GM20000 (cell line): ENCODE results near the gene ATP4B.

Experiments
- DNase-seq: peaks from one replicate; pipeline ENCODE4 v3.0.0; 2012; ENCODE audit warnings: low spot score
- CTCF ChIP-seq: IDR thresholded peaks from 2 replicates; pipeline ENCODE4 v1.5.1; 2012; ENCODE audit warnings: mild to moderate bottlenecking, control low read depth; ENCODE audit errors: extremely low read depth, missing control alignments

Gene ATP4B

GRCh38 chr13:113657851-113658741 lies at the start of gene ATP4B:
TSS of gene ATP4B (minus strand) at chr13:113658198. CDS start at chr13:113658144, 54 bp downstream.
- DNase-seq: no peak
- no peak for TF ChIP-seq CTCF

GRCh38 chr13:113672002-113672651 lies 14.1 kb upstream of the ATP4B start:
- no peak for DNase-seq
- no peak for TF ChIP-seq CTCF

- TF ChIP-seq CTCF: no peak
- no peak for DNase-seq
Measured at GRCh38 chr13:113671066-113672001, 13.3 kb upstream of the ATP4B start.

- DNase-seq: no peak
- TF ChIP-seq CTCF: no peak
Measured at GRCh38 chr13:113670541-113670940, 12.5 kb upstream of the ATP4B start.

- no peak for TF ChIP-seq CTCF
- DNase-seq: no peak
Measured at GRCh38 chr13:113669755-113670341, 11.8 kb upstream of the ATP4B start.

- TF ChIP-seq CTCF: no peak
- DNase-seq: no peak
Measured at GRCh38 chr13:113669231-113669754, 11.3 kb upstream of the ATP4B start.
